GM12801 (cell line): ENCODE data around the gene MYBPHL.

Experiments
- TF ChIP-seq, protein P1 (sequence below): IDR thresholded peaks from one replicate; pipeline ENCODE4 v1.5.1; 2011; ENCODE audit warnings: control low read depth; ENCODE audit not compliant: insufficient read length; ENCODE audit errors: extremely low read depth

MYBPHL gene

DNA sequence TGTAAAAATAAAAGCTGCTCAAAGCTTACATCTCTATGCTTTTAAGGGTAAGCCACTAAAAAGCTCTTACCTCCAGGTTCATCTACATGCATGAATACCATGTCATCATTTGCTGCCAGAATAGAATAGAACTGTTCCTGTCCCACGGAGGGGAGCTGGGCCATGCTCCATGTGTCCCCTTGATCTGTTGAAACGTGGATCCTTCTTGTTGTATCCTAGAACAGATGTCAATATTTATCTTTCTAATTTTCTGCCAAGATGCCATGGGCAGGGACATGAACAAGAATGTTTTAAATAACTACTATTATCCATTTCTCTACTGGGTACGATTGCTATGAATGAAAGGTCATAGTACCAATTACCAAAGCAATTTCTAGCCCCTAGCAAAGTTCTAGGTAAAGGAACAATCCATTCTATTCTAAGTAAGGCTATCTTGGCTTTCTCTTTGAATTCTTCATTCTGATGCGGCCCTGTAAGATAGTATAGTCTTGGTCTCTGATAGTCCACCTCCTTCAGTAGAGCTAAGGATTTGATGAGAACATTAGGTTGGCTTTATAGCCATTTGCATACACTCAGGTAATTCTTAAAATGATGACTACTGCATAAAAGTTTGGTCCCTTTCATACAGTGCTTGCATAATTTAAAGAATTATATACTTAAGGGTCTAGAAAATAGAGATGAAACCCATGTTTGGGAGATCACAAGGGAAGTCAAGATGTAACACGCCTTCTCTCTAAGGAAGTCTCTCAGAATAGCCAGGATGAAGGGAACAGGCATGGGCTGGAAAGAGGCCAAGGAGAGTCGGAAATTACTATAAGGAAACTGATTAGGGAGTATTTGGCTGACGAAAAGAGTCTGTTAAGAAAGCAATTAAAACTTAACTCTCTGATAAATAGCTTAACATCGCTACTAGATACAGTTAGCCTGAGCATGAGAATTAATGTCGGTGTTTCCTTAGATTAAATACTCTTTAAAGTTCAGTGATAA is 35.4 kb upstream of the MYBPHL start:
- TF ChIP-seq, protein P1, sequence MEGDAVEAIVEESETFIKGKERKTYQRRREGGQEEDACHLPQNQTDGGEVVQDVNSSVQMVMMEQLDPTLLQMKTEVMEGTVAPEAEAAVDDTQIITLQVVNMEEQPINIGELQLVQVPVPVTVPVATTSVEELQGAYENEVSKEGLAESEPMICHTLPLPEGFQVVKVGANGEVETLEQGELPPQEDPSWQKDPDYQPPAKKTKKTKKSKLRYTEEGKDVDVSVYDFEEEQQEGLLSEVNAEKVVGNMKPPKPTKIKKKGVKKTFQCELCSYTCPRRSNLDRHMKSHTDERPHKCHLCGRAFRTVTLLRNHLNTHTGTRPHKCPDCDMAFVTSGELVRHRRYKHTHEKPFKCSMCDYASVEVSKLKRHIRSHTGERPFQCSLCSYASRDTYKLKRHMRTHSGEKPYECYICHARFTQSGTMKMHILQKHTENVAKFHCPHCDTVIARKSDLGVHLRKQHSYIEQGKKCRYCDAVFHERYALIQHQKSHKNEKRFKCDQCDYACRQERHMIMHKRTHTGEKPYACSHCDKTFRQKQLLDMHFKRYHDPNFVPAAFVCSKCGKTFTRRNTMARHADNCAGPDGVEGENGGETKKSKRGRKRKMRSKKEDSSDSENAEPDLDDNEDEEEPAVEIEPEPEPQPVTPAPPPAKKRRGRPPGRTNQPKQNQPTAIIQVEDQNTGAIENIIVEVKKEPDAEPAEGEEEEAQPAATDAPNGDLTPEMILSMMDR = no peak

DNA sequence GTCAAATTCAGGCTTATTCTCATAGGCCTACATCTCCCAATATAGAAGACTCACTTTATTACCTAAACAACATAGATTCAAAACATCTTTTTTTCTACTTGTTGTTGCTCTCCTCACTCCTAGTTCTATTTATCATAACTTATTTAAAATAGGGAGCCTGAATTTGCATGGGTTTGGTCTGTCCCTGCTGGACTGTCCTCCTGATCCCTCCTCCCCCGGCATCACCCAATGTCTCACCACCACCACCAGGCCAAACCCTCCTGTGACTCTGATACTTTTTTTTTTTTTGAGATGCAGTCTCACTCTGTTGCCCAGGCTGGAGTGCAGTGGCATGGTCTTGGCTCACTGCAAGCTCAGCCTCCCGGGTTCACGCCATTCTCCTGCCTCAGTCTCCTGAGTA is 31.8 kb upstream of the MYBPHL start:
- TF ChIP-seq, protein P1 = no peak

DNA sequence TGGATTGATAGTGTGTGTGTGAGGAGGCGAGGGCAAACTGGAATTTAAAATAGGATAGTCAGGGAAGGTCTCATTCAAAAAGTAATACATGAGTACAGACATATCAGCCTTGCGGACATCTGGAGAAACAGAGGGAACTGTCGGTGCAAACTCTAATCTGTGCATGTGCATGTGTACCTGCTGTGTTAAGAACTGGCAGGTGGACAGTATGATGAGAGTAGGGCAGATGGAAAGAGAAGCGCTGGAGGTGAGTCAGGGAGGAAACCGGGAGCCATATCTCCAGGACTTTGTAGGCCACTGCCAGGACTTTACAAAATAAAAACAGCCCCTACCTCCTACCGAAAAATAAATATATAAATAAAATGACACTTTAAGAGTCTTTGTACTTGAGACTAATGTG is 31.3 kb upstream of the MYBPHL start:
- TF ChIP-seq, protein P1 = no peak

DNA sequence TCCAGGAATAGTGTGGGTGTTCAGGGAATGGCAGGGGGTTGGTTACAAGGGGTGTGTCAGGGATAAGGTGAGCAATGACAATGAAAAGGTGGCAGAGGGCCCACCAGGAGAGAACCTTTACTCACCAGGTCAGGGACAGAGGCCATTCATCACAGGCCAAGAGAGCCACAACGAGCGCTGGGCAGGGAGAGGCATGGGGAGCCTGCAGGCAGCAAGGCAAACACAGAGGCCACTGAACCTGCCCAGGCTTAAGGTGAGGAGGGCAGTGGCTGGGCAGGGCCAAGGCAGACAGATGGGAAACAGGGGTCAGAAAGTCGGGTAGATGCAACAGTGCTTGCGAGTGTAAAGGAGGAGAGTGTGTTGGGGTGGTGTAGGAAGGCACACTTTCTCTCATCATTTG is 28.3 kb upstream of the MYBPHL start:
- TF ChIP-seq, protein P1 = no peak

DNA sequence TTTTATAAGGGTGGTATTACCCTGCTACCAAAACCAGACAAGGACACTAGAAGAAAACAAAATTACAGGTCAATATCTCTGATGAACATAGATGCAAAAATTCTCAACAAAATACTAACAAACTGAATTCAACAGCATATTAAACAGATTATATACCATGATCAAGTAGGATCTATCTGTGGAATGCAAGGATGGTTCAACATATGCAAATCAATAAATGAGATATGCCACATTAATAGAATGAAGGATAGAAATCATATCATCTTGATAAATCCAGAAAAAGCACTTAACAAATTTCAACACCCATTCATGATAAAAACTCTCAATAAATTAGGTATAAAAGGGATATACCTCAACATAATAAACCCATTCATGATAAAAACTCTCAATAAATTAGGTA is 24.3 kb upstream of the MYBPHL start:
- TF ChIP-seq, protein P1 = no peak

DNA sequence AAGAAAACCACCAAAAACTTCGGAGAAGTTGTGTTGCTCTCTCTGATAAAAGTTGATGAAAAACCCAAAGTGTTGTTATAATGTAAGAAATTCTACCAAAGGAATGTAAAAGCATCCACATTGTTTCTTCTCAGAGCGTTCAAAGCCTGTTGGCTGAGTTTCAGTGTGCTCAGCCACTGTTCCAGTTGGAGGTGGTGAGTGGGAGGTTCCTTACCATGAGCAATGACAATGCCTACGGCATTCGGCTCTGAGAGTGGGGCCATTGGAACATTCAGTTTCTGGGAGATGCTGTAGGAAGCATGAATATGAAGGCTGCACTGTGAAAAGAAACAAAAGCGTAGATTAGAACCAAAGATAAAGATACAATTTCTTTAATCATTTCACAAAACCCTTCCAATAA is 20.5 kb upstream of the MYBPHL start:
- TF ChIP-seq, protein P1 = no peak

DNA sequence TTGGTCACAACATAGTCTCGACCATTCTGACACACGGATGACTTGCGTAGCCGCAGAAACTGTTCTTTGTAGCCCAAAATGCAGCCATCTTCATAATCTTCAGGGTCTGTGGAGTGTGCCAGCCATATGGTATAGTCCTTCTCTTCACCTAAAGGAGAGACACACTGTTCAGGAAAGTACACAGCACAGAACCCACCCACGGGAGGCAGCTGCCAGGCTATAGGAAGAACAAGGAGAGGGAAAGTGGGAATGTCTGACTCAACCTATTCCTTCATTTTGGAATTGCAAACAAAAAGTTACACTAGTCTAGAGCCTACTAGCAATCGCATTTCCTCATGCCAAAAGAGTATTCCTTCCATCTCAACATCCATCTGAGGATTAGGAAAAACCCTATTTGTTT is 16.2 kb upstream of the MYBPHL start:
- TF ChIP-seq, protein P1 = no peak
